GM19397 (cell line): ENCODE data around the gene BOLA2B.
"Not testable (repeated sequence)": the region's sequence is repeated elsewhere in the genome, so short reads cannot be mapped to it uniquely, and the experiment has no call there.

Experiments
- ATAC-seq: cut with Tn5 transposase; IDR thresholded peaks from one replicate; pipeline ENCODE4 v1.9.1; 2021; ENCODE audit warnings: mild to moderate bottlenecking, moderate library complexity; ENCODE audit not compliant: unreplicated experiment

Gene BOLA2B

GRCh38 chr16:30184891-30185682 is 8.4 kb downstream of the BOLA2B start:
- ATAC-seq = no peak

DNA sequence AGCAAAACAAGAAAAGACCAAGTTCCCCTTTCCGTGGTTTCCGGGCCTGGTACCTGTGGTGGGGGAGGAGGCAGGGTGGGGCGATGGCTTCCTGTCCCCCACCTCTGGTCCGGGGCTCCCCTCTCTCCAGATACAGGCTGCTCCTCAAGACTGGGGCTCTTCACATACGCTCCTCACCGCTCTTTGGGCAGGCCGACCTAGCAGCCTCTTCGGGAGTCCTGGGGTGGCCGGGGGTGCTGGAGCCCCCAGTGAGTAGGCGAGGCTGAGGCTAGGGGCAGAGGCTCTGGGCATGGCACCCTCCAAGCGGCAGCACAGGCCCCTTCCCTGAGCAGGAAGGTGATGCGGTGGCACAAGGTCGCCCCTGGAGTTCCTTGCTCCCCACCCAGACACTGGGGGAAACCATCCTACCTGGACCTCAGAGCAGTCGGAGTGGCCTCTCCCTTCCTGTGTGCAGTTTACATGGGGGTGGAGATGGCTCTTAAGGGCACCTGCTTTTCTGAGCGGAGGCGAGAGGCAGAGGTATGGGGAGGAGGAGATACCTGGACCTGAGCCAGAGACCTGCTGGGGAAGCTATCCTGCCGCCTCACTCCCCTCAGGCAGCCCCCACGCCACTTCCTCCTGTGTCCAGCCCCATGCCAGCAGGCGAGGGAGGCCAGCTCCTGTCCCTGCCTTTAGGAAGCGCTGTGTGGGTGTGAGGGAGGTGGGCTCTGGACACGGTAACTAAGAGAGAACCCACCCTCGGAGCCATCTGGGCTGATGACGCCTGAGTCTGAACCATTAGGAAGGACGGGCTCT is 9.2 kb downstream of the BOLA2B start:
- ATAC-seq = peak; percentile 29

- peak; percentile 60 for ATAC-seq
These were observed 10.0 kb downstream of the BOLA2B start, which contains the start of gene CORO1A for GRCh38 chr16:30183233-30184095. Gene CORO1A (plus strand): TSS chr16:30183602. CDS start chr16:30185210, 1,608 bp downstream.

- ATAC-seq = no peak
These were observed 12.7 kb downstream of the BOLA2B start for GRCh38 chr16:30180741-30181140.

DNA sequence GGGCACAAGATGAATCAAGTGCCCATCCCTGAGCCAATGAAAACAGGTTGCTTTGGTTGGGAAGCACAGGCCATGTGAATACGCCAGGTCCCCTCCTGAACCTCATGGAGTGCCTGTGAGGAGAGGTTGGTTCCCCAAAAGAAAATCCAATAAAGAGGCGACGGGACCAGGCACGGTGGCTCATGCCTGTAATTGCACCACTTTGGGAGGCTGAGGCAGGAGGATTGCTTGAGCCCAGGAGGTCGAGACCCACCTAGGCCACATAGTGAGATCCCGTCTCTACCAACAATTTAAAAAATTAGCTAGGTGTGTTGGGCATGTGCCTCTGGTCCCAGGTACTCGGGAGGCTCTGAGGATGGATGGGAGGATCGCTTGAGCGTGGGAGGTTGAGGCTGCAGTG is 13.5 kb downstream of the BOLA2B start:
- ATAC-seq = no peak

DNA sequence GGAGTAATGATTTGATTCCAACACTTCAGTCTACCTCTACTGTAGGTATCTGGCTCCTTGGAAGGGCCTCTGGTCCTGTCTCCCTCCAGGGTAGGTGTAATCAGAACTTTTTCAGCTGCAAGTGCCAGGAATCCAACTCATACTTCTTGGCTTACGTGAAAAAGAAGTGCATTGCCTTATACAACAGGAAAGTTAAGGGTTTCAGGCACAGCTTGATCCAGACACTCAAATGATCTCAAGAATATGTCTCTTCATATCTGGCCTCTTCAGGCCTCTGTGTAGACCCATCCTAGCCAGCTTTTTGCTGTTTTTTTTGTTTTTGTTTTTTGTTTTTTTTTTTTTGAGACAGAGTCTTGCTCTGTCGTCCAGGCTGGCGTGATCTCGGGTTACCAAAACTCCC is 14.3 kb downstream of the BOLA2B start:
- ATAC-seq = no peak

DNA sequence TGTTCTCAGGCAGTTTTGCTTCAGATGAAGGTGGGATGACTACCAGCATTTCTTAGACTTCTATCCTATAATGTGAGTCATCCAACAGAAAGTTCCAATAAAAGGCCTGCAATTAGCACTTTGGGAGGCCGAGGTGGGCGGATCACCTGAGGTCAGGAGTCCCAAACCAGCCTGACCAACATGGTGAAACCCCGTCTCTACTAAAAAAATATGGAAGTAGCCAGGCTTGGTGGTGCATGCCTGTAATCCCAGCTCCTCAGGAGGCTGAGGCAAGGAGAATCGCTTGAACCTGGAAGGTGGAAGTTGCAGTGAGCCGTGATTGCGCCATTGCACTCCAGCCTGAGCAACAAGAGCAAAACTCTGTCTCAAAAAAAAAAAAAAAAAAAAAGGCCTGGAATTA is 16.6 kb downstream of the BOLA2B start:
- not testable (repeated sequence) for ATAC-seq

GRCh38 chr16:30173054-30173453 is 20.4 kb downstream of the BOLA2B start:
- ATAC-seq = no peak

- not testable (repeated sequence) for ATAC-seq
These were observed 23.3 kb downstream of the BOLA2B start for GRCh38 chr16:30170145-30170544.

DNA sequence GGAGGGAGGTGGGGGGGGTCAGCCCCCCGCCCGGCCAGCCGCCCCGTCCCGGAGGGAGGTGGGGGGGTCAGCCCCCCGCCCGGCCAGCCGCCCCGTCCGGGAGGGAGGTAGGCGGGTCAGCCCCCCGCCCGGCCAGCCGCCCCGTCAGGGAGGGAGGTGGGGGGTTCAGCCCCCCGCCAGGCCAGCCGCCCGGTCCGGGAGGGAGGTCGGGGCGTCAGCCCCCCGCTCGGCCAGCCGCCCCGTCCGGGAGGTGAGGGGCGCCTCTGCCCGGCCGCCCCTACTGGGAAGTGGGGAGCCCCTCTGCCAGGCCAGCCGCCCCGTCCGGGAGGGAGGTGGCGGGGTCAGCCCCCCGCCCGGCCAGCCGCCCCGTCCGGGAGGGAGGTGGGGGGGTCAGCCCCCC is 24.1 kb downstream of the BOLA2B start:
- not testable (repeated sequence) for ATAC-seq

DNA sequence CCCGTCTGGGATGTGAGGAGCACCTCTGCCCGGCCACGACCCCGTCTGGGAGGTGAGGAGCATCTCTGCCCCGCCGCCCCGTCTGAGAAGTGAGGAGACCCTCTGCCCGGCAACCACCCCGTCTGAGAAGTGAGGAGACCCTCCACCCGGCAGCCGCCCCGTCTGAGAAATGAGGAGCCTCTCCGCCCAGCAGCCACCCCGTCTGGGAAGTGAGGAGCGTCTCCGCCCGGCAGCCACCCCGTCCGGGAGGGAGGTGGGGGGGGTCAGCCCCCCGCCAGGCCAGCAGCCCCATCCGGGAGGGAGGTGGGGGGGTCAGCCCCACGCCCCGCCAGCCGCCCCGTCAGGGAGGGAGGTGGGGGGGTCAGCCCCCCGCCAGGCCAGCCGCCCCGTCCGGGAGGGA is 24.7 kb downstream of the BOLA2B start:
- ATAC-seq = not testable (repeated sequence)

DNA sequence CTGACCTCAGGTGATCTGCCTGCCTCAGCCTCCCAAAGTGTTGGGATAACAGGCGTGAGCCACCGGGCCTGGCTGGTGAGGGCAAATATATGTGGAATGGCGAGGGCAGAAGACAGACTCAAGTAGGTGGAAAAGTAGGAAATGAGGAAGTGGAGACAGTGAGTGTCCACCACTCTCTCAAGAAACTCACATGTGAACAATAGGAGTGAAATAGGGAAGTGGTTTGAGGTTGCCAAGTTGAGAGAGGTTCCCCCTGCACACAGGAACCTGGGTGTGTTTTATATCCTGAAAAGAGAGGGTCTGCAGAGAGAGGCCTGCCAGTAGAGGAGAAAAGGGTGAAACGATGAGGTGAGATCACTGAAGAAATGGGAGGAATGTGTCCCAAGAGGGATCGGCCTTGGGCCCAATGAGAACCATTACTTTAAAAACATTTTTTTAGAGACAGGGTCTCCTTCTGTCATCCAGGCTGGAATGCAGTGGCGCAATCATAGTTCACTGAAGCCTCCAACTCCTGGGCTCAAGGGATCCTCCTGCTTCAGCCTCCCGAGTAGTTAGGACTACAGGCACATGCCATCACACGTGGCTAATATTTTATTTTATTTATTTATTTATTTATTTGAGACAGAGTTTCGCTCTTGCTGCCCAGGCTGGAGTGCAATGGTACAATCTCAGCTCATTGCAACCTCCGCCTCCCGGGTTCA is 27.1 kb downstream of the BOLA2B start:
- peak; percentile 55 for ATAC-seq

GRCh38 chr16:30163538-30163937 is 29.9 kb downstream of the BOLA2B start:
- no peak for ATAC-seq

DNA sequence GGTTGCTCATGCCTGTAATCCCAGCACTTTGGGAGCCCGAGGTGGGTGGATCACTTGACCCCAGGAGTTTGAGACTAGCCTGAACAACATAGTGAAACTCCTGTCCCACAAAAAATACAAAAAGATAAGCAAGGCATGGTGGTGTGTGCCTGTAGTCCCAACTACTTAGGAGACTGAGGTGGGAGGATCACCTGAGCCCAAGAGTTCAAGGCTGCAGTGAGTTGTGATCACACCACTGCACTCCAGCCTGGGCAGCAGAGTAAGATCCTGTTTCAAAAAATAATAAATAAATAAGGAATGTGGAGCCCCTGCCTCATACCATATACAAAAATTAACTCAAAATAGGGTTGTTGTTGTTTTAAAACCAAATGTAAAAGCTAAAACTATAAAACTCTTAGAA is 36.3 kb downstream of the BOLA2B start:
- ATAC-seq = no peak

DNA sequence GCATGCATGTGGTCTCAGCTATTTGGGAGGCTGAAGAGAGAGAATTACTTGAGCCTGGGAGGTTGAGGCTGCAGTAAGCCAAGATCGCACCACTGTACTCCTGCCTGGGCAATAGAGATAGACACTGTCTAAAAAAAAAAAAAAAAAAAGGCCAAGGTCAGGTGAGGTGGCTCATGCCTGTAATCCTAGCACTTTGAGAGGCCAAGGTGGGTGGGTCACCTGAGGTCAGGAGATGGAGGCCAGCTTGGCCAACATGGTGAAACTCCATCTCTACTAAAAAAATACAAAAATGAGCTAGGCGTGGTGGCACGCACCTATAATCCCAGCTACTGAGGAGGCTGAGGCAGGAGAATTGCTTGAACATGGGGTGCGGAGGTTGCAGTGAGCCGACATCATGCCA is 38.3 kb downstream of the BOLA2B start:
- ATAC-seq = no peak

- ATAC-seq = no peak
These were observed 40.9 kb downstream of the BOLA2B start for GRCh38 chr16:30152517-30152916.

- no peak for ATAC-seq
These were observed 42.4 kb downstream of the BOLA2B start for GRCh38 chr16:30151091-30151490.

DNA sequence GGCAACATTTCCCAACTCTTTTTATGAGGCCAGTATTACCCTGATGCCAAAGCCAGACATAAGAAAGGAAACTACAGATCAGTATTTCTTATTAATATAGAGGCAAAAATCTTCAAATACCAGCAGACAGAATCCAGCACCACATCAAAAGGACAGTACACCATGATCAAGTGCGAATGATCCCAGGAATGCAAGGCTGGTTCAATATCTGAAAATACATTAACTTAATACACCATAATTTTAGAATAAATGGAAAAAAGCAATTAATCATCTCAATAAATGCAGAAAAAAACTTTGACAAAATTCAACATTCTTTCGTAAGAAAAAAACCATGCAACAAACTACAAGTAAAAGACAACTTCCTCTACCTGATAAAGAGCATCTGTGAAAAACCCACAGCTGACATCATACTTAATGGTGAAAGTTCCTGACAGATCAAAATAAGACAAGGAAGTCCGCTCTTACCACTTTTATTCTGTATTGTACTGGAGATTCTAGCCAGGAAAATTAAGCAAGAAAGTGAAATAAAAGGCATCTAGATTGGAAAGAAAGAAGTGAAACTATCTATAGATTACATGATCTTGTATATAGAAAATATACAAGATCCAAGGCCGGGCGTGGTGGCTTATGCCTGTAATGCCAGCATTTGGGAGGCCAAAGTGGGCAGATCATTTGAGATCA is 44.1 kb downstream of the BOLA2B start:
- ATAC-seq = no peak

DNA sequence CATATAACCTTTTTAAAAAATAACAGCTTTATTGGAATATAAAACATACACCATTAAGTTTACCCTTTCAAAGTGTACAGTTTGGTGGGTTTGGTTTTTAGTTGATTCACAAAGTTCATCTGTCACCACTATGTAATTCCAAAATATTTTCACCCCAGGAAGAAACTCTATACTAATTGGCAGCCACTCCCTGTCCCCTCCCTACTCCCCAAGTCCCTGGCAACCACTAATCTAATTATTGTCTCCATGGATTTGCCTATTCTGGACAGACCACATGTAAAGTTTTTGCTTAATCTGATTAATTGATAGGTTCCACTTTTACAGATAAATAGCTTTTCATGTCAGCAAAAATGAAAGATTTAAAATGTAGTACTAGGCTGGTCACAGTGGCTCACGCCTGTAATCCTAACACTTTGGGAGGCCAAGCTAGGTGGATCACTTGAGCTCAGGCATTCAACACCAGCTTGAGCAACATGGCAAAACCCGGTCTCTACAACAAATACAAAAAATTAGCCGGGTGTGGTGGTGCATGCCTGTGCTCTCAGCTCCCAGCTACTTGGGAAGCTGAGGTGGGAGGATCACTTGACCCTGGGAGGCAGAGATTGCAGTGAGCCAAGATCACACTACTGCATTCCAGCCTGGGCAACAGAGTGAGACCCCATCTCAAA is 45.5 kb downstream of the BOLA2B start:
- no peak for ATAC-seq
